Endothelial cell of umbilical vein (primary cell): ENCODE measurements around the gene ANGEL2.
A peak's percentile ranks its signal among the peaks of the same experiment; 100 is the strongest.

Experiments
- CTCF ChIP-seq, 2 donors: IDR thresholded peaks; 1 replicate in 1 of 2; 2 replicates in 1 of 2; pipeline ENCODE4 v1.5.1; 2011; ENCODE audit warnings: low read length in 2 of 2, mild to moderate bottlenecking in 2 of 2, moderate library complexity in 2 of 2, control low read depth in 1 of 2, inconsistent platforms in 1 of 2, low read depth in 1 of 2; ENCODE audit not compliant: insufficient read depth in 1 of 2; ENCODE audit errors: extremely low read depth in 1 of 2
- POLR2A ChIP-seq: IDR thresholded peaks from 2 replicates; pipeline ENCODE4 v1.6.1; 2012; ENCODE audit warnings: low read depth, mild to moderate bottlenecking, control low read depth, low read length
- POLR2AphosphoS5 ChIP-seq: IDR thresholded peaks from 2 replicates; pipeline ENCODE4 v1.6.1; 2012; ENCODE audit warnings: low read depth, mild to moderate bottlenecking, control low read depth, low read length, moderate library complexity; ENCODE audit not compliant: insufficient read depth

- peak in 1 of 2 donors; percentile 5 for TF ChIP-seq CTCF (IDR thresholded peaks at IDR 0.05; ENCODE audit: extremely low read depth in 1 of 2, insufficient read depth in 1 of 2, low read depth in 1 of 2, low read length in 2 of 2)
- no peak for TF ChIP-seq POLR2A
- TF ChIP-seq POLR2AphosphoS5, result no peak
These were observed 65.2 kb downstream of the ANGEL2 start, which contains the start of gene VASH2 for GRCh38 chr1:212950243-212951125.
